Adrenal gland (tissue), 5 donors: ENCODE data around the gene NUTF2.

Experiments used
- CTCF ChIP-seq, 6 experiments: fragments of 450-650 bp in 4 of 6; fragments of 200-600 bp in 2 of 6; sonication (generic) in 1 of 6; IDR thresholded peaks; 1 replicate in 5 of 6; 2 replicates in 1 of 6; pipeline versions ENCODE4 v1.5.1 to v1.8.0; 2016 to 2021; ENCODE audit warnings: antibody characterized with exemption in 6 of 6, mild to moderate bottlenecking in 2 of 6, moderate library complexity in 1 of 6
- POLR2A ChIP-seq, 2 donors: fragments of 450-650 bp; IDR thresholded peaks; one replicate each; pipeline ENCODE4 v1.6.1; 2017; ENCODE audit warnings: antibody characterized with exemption in 2 of 2, mild to moderate bottlenecking in 2 of 2, moderate library complexity in 1 of 2
- donor health status: DM: no; HTN: no; CAD: no.

- peak in 1 of 6 experiments; percentile 18 for TF ChIP-seq CTCF (IDR thresholded peaks at IDR 0.05)
- TF ChIP-seq POLR2A (IDR thresholded peaks at IDR 0.05), result peak; percentile 77 to 89
Observed at GRCh38 chr16:67892899-67893742, 46.4 kb downstream of the NUTF2 start, which contains the start of gene PSKH1.
